K562 (cell line): Measurements from ENCODE around the gene RCN2. TPM values are rescaled to one million over a fixed set of nuclear protein-coding genes. Genes with fewer than 3 reads are reported as not detected.

Experiments
- ATAC-seq: fragments of 200-7000 bp; cut with Tn5 transposase; 3 replicates; pipeline ENCODE4 v1.9.1; 2020; ENCODE audit warnings: moderate library complexity
- BruUV-seq: library from RNA; stranded (reverse); fragments of 400-500 nt; replicated peaks from 2 replicates; lab custom pipeline; 2021; lab: Mats Ljungman, UMichigan
- CTCF ChIA-PET: fragments of 300-600 bp; formaldehyde crosslinking; extraction: SDS; loops from one replicate; lab custom pipeline; 2021; ENCODE audit warnings: low intra/inter-chr PET ratio; lab: Yijun Ruan, JAX
- POLR2A ChIA-PET: fragments of 300-600, 350-650 bp; sonication (Branson Sonifier 250); formaldehyde crosslinking; extraction: SDS; loops from one replicate; lab custom pipeline; 2021; ENCODE audit warnings: antibody characterized with exemption, inconsistent platforms; lab: Yijun Ruan, JAX
- DNase-seq, 4 experiments: peaks; one replicate each; pipeline versions ENCODE4 v3.0.0 to v3.0.0-alpha.2; 2011 to 2018; ENCODE audit warnings: low spot score in 3 of 4, mixed read lengths in 3 of 4; ENCODE audit errors: extremely low read depth in 1 of 4
- FAIRE-seq: peaks from 2 replicates; lab custom pipeline; 2011; peaks lifted over from hg19 to GRCh38; lab: Jason Lieb, UNC
- H2AFZ ChIP-seq: 2 replicates; pipeline ENCODE4 v1.6.0; 2011; ENCODE audit warnings: low read depth, low read length, control low read depth, inconsistent platforms
- H3K27ac ChIP-seq: fragments of 200-600 bp; 3 replicates; pipeline ENCODE4 v1.8.0; 2011; ENCODE audit warnings: low read depth, mild to moderate bottlenecking, control low read depth, inconsistent platforms, low read length, moderate library complexity, mixed read lengths; ENCODE audit errors: extremely low read depth
- H3K27me3 ChIP-seq, 2 experiments: fragments of 300-600 bp in 1 of 2; 2 replicates in 1 of 2; 3 replicates in 1 of 2; pipeline versions ENCODE4 v1.6.0 to v1.8.0; 2011; ENCODE audit warnings: inconsistent platforms in 2 of 2, low read length in 2 of 2, mild to moderate bottlenecking in 1 of 2, mixed read lengths in 1 of 2, moderate library complexity in 1 of 2; ENCODE audit not compliant: control insufficient read depth in 2 of 2, insufficient read depth in 2 of 2
- H3K36me3 ChIP-seq: fragments of 300-600 bp; 3 replicates; pipeline ENCODE4 v1.8.0; 2011; ENCODE audit warnings: mild to moderate bottlenecking, low read length, inconsistent platforms; ENCODE audit not compliant: control insufficient read depth, insufficient read depth
- H3K4me1 ChIP-seq, 2 experiments: fragments of 200-600 bp in 1 of 2; replicated peaks in 1 of 2; 2 replicates in 1 of 2; 3 replicates in 1 of 2; pipeline versions ENCODE4 v1.5.1 to v1.8.0; 2011; ENCODE audit warnings: inconsistent platforms in 2 of 2, low read length in 2 of 2, mild to moderate bottlenecking in 1 of 2, mixed read lengths in 1 of 2, moderate library complexity in 1 of 2; ENCODE audit not compliant: control insufficient read depth in 2 of 2, insufficient read depth in 2 of 2
- H3K4me2 ChIP-seq: 2 replicates; pipeline ENCODE4 v1.6.1; 2011; ENCODE audit warnings: low read length, control low read depth, inconsistent platforms, mixed read lengths; ENCODE audit not compliant: insufficient read depth
- H3K4me3 ChIP-seq: fragments of 200-600 bp; sonication (generic), shearing (Covaris generic); 2 replicates; pipeline ENCODE4 v1.5.1; 2016; ENCODE audit warnings: control low read depth, inconsistent platforms
- H3K79me2 ChIP-seq: fragments of 200-600 bp; 3 replicates; pipeline ENCODE4 v1.8.0; 2011; ENCODE audit warnings: low read length, inconsistent platforms; ENCODE audit not compliant: control insufficient read depth, insufficient read depth
- H3K9ac ChIP-seq, 2 experiments: 2 replicates each; pipeline versions ENCODE4 v1.6.0 to v1.6.1; 2011; ENCODE audit warnings: low read depth in 2 of 2, low read length in 2 of 2, control low read depth in 1 of 2, inconsistent platforms in 1 of 2, mild to moderate bottlenecking in 1 of 2, mixed read lengths in 1 of 2; ENCODE audit not compliant: insufficient read depth in 1 of 2
- H3K9me1 ChIP-seq: one replicate; pipeline ENCODE4 v1.6.0; 2011; ENCODE audit warnings: inconsistent platforms, mild to moderate bottlenecking, low read length, moderate library complexity; ENCODE audit not compliant: control insufficient read depth, insufficient read depth
- H3K9me3 ChIP-seq: replicated peaks from 2 replicates; pipeline ENCODE4 v1.5.1; 2011; ENCODE audit warnings: low read depth, low read length, inconsistent platforms; ENCODE audit not compliant: control insufficient read depth, insufficient read depth
- H4K20me1 ChIP-seq: replicated peaks from 2 replicates; pipeline ENCODE4 v1.6.1; 2011; ENCODE audit warnings: low read length, inconsistent platforms, mixed read lengths; ENCODE audit not compliant: control insufficient read depth, insufficient read depth
- EP300 ChIP-seq: IDR thresholded peaks from 2 replicates; pipeline ENCODE4 v1.6.1; 2012; ENCODE audit warnings: low read length, improper control_type of control experiment
- FOXJ2 ChIP-seq: fragments of 200-800 bp; sonication (Bioruptor generic); IDR thresholded peaks from 2 replicates; pipeline ENCODE4 v1.6.1; 2016; ENCODE audit warnings: missing genetic modification characterization, missing compliant biosample characterization
- FUS ChIP-seq: fragments of 200-400 bp; formaldehyde crosslinking; optimal IDR thresholded peaks from 2 replicates; pipeline ENCODE3; 2017; ENCODE audit warnings: low read depth, low read length
- HDAC3 ChIP-seq: fragments of 450-650 bp; IDR thresholded peaks from 2 replicates; pipeline ENCODE4 v1.6.1; 2018; ENCODE audit warnings: borderline replicate concordance, mild to moderate bottlenecking, moderate library complexity; ENCODE audit not compliant: partially characterized antibody
- HNRNPLL ChIP-seq: fragments of 200-400 bp; formaldehyde crosslinking; IDR thresholded peaks from 2 replicates; pipeline ENCODE4 v1.6.1; 2017; ENCODE audit warnings: low read length, low read depth, mild to moderate bottlenecking; ENCODE audit not compliant: poor library complexity, severe bottlenecking
- JUNB ChIP-seq: fragments of 450-650 bp; formaldehyde crosslinking; conservative IDR thresholded peaks from 2 replicates; pipeline ENCODE4 v1.4.0; 2020; ENCODE audit warnings: mild to moderate bottlenecking
- KHSRP ChIP-seq: fragments of 450-650 bp; IDR thresholded peaks from 2 replicates; pipeline ENCODE4 v1.6.1; 2017
- MED1 ChIP-seq: sonication (generic); formaldehyde crosslinking; IDR thresholded peaks from 2 replicates; pipeline ENCODE4 v1.8.1; 2023; ENCODE audit warnings: missing genetic modification reagents, borderline replicate concordance
- NFYB ChIP-seq: IDR thresholded peaks from 2 replicates; pipeline ENCODE4 v1.6.1; 2011; ENCODE audit warnings: mild to moderate bottlenecking, moderate library complexity; ENCODE audit not compliant: insufficient read length; ENCODE audit errors: extremely low read depth
- POLR2B ChIP-seq: fragments of 450-650 bp; IDR thresholded peaks from 2 replicates; pipeline ENCODE4 v1.6.1; 2018; ENCODE audit warnings: low read depth; ENCODE audit not compliant: partially characterized antibody
- WGBS: fragments of 100-300 bp; shearing (Covaris generic); methylation state at CpG from one replicate; pipeline ENCODE4 v1.1.6; 2016; ENCODE audit warnings: low coverage, mixed read lengths; ENCODE audit not compliant: insufficient coverage; ENCODE audit errors: missing lambda C conversion rate; 5-methylcytosine and 5-hydroxymethylcytosine counted together
- in situ Hi-C: fragments of 300-500 bp; cut with MboI; formaldehyde crosslinking; loops from 4 replicates; pipeline ENCODE4 v1.15.0; 2018; ENCODE audit warnings: inconsistent platforms, mixed read lengths
- intact Hi-C: fragments of 100-400 bp; cut with micrococcal nuclease; formaldehyde crosslinking; loops from 2 replicates; pipeline ENCODE4 v1.14.2; 2022
- polyA plus RNA-seq, 8 experiments: library from polyadenylated mRNA; depleted of rRNA in 4 of 8; stranded (reverse) in 5 of 8; unstranded in 3 of 8; fragments of >200 nt; fragmentation: Nextera tagmentation in 2 of 8; fragmentation: Illumina TruSeq in 1 of 8; extraction: Ambion mirVana in 2 of 8; extraction: Trizol in 1 of 8; gene quantifications; 2 replicates each; pipeline versions ENCODE4 v1.2.1 to v1.2.3, GENCODE V29; 2011 to 2014; ENCODE audit warnings: inconsistent platforms in 1 of 8, missing spikeins in 1 of 8
- total RNA-seq, 7 experiments: library from RNA; depleted of rRNA in 6 of 7; stranded (reverse); fragments of >200 nt in 6 of 7; fragmentation: Illumina TruSeq in 2 of 7; extraction: Trizol in 2 of 7; gene quantifications; 2 replicates each; pipeline versions ENCODE4 v1.2.1 to v1.2.3, GENCODE V29; 2011 to 2021; ENCODE audit warnings: low replicate concordance in 1 of 7
- TF ChIP-seq, protein P1 (sequence below), 3 experiments: fragments of 200-800 bp in 1 of 3; sonication (Bioruptor generic) in 1 of 3; sonication (generic) in 1 of 3; formaldehyde crosslinking in 1 of 3; IDR thresholded peaks; 2 replicates each; pipeline versions ENCODE4 v1.6.1 to v1.8.0; 2016 to 2022; ENCODE audit warnings: mild to moderate bottlenecking in 2 of 3, missing compliant biosample characterization in 2 of 3, missing genetic modification characterization in 2 of 3, missing genetic modification reagents in 1 of 3

RCN2 gene
- total and polyA plus RNA-seq, 9 of the 15 experiments (the other 6 are each of a cell fraction or from before 2014, with no cell fraction given), result 20.9 to 63.6 (median 52.8) TPM

GRCh38 chr15:76994496-76994895 is 62.9 kb downstream of the RCN2 start:
- FAIRE-seq (no peak), ATAC-seq (no peak), DNase-seq (no peak)
- Histone ChIP-seq H3K9ac (no peak overlapping the region), H2AFZ (no peak overlapping the region), H3K36me3 (no peaks in the 10 kb centered on the region), H4K20me1 (peaks cover 4% of the 10 kb centered on the region; the same call in 1 of the 2 replicates), H3K27ac (no peak overlapping the region), H3K27me3 (peaks cover 37 to 85% of the 10 kb centered on the region in 2 experiments), H3K4me1 (peaks cover 0 to 12% of the 10 kb centered on the region in 2 experiments; a peak in 1 of 5 replicates), H3K4me3 (no peak overlapping the region), H3K9me1 (no peaks in the 10 kb centered on the region), H3K4me2 (no peak overlapping the region), H3K79me2 (no peaks in the 10 kb centered on the region), H3K9me3 (no peaks in the 10 kb centered on the region)
- POLR2A ChIA-PET, result no interaction called here
- CTCF ChIA-PET, result no interaction called here
- WGBS, result 31% methylated on average over 5 of the region's 6 CpGs
- in situ Hi-C loops, result no loop called here
- intact Hi-C loops, result no loop called here
- no TSS peak for BruUV-seq
- TF ChIP-seq POLR2B (no peak), JUNB (CRISPR knock-in tag) (no peak), NFYB (no peak), FOXJ2 (tag) (no peak), EP300 (no peak), MED1 (no peak), KHSRP (no peak), HNRNPLL (no peak), FUS (no peak), HDAC3 (no peak)
- TF ChIP-seq, protein P1, sequence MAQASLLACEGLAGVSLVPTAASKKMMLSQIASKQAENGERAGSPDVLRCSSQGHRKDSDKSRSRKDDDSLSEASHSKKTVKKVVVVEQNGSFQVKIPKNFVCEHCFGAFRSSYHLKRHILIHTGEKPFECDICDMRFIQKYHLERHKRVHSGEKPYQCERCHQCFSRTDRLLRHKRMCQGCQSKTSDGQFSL (CRISPR knock-in tag; IDR thresholded peaks at IDR 0.05), result no peak
- TF ChIP-seq, protein P1 (tag; IDR thresholded peaks at IDR 0.05), result no peak
